AG04450 (cell line): ENCODE data around the gene CDCP1. TPM values are rescaled to one million over a fixed set of nuclear protein-coding genes. Genes with fewer than 3 reads are reported as not detected.

Source experiments
- CTCF ChIA-PET: fragments of 300-600, 350-600 bp; formaldehyde crosslinking; extraction: SDS; loops from one replicate; lab custom pipeline; 2022; ENCODE audit warnings: antibody characterized with exemption, inconsistent platforms; lab: Charles Lee
- POLR2A ChIA-PET: fragments of 350-600 bp; formaldehyde crosslinking; extraction: SDS; loops from one replicate; lab custom pipeline; 2021; ENCODE audit warnings: antibody characterized with exemption, inconsistent platforms; lab: Yijun Ruan, JAX
- DNase-seq: peaks from one replicate; pipeline ENCODE4 v3.0.0-alpha.2; 2011; ENCODE audit warnings: low read depth, low spot score
- H3K27ac ChIP-seq: one replicate; pipeline ENCODE4 v1.5.1; 2012; ENCODE audit warnings: low read depth, low read length, control low read depth
- H3K27me3 ChIP-seq: one replicate; pipeline ENCODE4 v1.6.0; 2012; ENCODE audit warnings: low read length; ENCODE audit not compliant: control insufficient read depth, insufficient read depth
- H3K4me3 ChIP-seq: 2 replicates; pipeline ENCODE4 v1.5.1; 2011; ENCODE audit warnings: mild to moderate bottlenecking, low read depth, low read length, control low read depth
- H3K9me3 ChIP-seq: 2 replicates; pipeline ENCODE4 v1.5.1; 2012; ENCODE audit warnings: low read length; ENCODE audit not compliant: control insufficient read depth, insufficient read depth
- polyA plus RNA-seq: library from polyadenylated mRNA; depleted of rRNA; stranded (reverse); fragments of >200 nt; gene quantifications from 2 replicates; pipeline ENCODE4 v1.2.3, GENCODE V29; 2011
- TF ChIP-seq, protein P1 (sequence below): IDR thresholded peaks from 2 replicates; pipeline ENCODE4 v1.5.1; 2011; ENCODE audit warnings: low read depth, low read length, control low read depth, inconsistent platforms

CDCP1 gene
- polyA plus RNA-seq, 1 experiment, result 13.6 TPM

- POLR2A ChIA-PET, result no interaction called here
These were observed 19.4 kb downstream of the CDCP1 start for GRCh38 chr3:45126730-45127129.

DNA sequence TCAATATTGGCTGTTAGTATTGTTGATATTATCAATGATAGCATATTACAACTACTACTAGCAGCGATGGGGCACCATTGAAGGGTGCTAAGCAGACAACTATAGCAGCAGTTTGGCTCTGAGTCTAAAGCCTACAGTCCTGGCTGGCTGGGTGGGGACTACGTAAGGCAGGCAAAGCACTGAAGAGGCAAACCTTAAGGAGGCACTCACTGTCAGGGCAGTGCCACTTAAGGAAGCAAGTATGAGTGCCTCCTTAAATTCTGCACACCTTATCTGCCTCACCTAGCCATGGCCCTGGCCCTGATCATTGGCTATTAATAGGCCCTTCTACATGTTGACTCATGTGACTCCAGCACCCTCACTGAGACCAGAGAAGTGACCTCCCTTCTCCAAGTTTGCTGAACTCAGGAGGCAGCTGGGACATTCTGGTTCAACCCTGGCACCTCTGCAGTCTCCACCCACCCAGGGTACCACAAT is 20.6 kb downstream of the CDCP1 start:
- Histone ChIP-seq H3K4me3 (no peak overlapping the region), H3K9me3 (no peaks in the 10 kb centered on the region), H3K27me3 (no peaks in the 10 kb centered on the region), H3K27ac (peak overlapping the region; percentile 35)
- TF ChIP-seq, protein P1, sequence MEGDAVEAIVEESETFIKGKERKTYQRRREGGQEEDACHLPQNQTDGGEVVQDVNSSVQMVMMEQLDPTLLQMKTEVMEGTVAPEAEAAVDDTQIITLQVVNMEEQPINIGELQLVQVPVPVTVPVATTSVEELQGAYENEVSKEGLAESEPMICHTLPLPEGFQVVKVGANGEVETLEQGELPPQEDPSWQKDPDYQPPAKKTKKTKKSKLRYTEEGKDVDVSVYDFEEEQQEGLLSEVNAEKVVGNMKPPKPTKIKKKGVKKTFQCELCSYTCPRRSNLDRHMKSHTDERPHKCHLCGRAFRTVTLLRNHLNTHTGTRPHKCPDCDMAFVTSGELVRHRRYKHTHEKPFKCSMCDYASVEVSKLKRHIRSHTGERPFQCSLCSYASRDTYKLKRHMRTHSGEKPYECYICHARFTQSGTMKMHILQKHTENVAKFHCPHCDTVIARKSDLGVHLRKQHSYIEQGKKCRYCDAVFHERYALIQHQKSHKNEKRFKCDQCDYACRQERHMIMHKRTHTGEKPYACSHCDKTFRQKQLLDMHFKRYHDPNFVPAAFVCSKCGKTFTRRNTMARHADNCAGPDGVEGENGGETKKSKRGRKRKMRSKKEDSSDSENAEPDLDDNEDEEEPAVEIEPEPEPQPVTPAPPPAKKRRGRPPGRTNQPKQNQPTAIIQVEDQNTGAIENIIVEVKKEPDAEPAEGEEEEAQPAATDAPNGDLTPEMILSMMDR, result no peak
- CTCF ChIA-PET, result interaction anchor here (0.5 kb wide), 1 partner anchor 24 kb away, joined by 6 read pairs; no protein-coding TSS in a partner anchor
- DNase-seq, result no peak
- POLR2A ChIA-PET, result no interaction called here

More at GRCh38 chr3:45126730-45127129, 19.4 kb downstream of the CDCP1 start:
- Histone ChIP-seq H3K9me3 (no peaks in the 10 kb centered on the region; the same call in 1 of the 2 replicates), H3K27ac (no peak overlapping the region), H3K27me3 (no peaks in the 10 kb centered on the region), H3K4me3 (no peak overlapping the region)
- TF ChIP-seq, protein P1, result no peak
- DNase-seq, result no peak
- CTCF ChIA-PET, result interaction anchor here (1.0 kb wide), 1 partner anchor 50 kb away, joined by 3 read pairs; no protein-coding TSS in a partner anchor

DNA sequence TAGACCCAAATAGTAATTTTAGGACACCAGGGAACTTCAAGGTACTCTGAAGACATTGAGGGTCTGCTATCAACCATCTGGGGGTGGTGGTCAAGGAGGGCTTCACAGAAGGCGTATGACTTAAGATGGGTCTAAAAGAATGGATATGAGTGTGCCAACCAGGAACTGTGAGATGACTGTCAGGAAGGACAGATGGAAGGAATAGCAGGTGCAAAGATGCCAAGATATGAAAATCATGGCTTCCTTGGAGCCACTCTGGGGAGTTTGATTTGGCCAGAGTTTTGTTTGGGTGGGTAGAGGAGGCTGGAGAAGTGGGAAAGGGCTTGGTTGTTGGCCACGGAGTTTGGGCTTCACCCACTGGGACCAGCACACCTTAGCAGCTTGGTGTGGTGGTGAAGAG is 21.2 kb downstream of the CDCP1 start:
- Histone ChIP-seq H3K27ac (peak overlapping the region; percentile 97), H3K4me3 (no peak overlapping the region), H3K9me3 (no peaks in the 10 kb centered on the region), H3K27me3 (no peaks in the 10 kb centered on the region)
- ChIA-PET POLR2A (interaction anchor here (1.2 kb wide), 1 partner anchor 9 kb away, joined by 3 read pairs; no protein-coding TSS in a partner anchor), CTCF (no interaction called here)
- TF ChIP-seq, protein P1, result no peak
- DNase-seq, result no peak

GRCh38 chr3:45124352-45124751 is 21.8 kb downstream of the CDCP1 start:
- POLR2A ChIA-PET, result interaction anchor here (0.9 to 1.6 kb wide), 5 partner anchors 8 to 29 kb away, joined by 3 to 11 read pairs (median 3); no protein-coding TSS in a partner anchor

More at GRCh38 chr3:45124352-45124751, 21.8 kb downstream of the CDCP1 start:
- Histone ChIP-seq H3K4me3 (no peak overlapping the region), H3K9me3 (no peaks in the 10 kb centered on the region), H3K27me3 (no peaks in the 10 kb centered on the region), H3K27ac (peak overlapping the region; percentile 97)
- TF ChIP-seq, protein P1, result no peak
- CTCF ChIA-PET, result interaction anchor here (1.1 to 1.7 kb wide), 4 partner anchors 68 to 375 kb away, joined by 3 to 8 read pairs (median 4); no protein-coding TSS in a partner anchor
- no peak for DNase-seq
